HepG2 (cell line): ENCODE data around the gene CKLF. TPM values are rescaled to one million over a fixed set of nuclear protein-coding genes. Genes with fewer than 3 reads are reported as not detected.

Experiments used
- CSRNP2 ChIP-seq: sonication (generic); formaldehyde crosslinking; conservative IDR thresholded peaks from 2 replicates; pipeline ENCODE4 v1.8.0; 2022; ENCODE audit warnings: low read depth, missing genetic modification reagents
- ELF3 ChIP-seq: IDR thresholded peaks from 2 replicates; pipeline ENCODE4 v1.6.1; 2016; ENCODE audit warnings: missing genetic modification reagents, missing compliant biosample characterization
- FOXK1 ChIP-seq: sonication (generic); formaldehyde crosslinking; IDR thresholded peaks from 2 replicates; pipeline ENCODE4 v1.4.0; 2020; ENCODE audit warnings: low read depth, missing genetic modification reagents, borderline replicate concordance
- FOXP1 ChIP-seq, 2 experiments: fragments of 450-650 bp in 1 of 2; IDR thresholded peaks; 2 replicates each; pipeline ENCODE4 v1.6.1; 2017 to 2018; ENCODE audit warnings: antibody characterized with exemption in 1 of 2
- GABPA ChIP-seq, 2 experiments: IDR thresholded peaks; 2 replicates each; pipeline ENCODE4 v1.6.1; 2011 to 2016; ENCODE audit warnings: low read depth in 2 of 2, low read length in 1 of 2, missing biosample characterization in 1 of 2, missing genetic modification characterization in 1 of 2
- GATAD2A ChIP-seq: IDR thresholded peaks from 2 replicates; pipeline ENCODE4 v1.6.1; 2016
- HDAC2 ChIP-seq: sonication (generic); formaldehyde crosslinking; IDR thresholded peaks from 2 replicates; pipeline ENCODE4 v1.4.0; 2020; ENCODE audit warnings: missing genetic modification reagents
- MXI1 ChIP-seq: IDR thresholded peaks from 3 replicates; pipeline ENCODE4 v1.6.1; 2012; ENCODE audit warnings: low read depth, low read length, inconsistent platforms, borderline replicate concordance
- MYC ChIP-seq: sonication (generic); formaldehyde crosslinking; IDR thresholded peaks from 2 replicates; pipeline ENCODE4 v1.9.0; 2021; ENCODE audit warnings: missing genetic modification reagents, borderline replicate concordance
- PBX2 ChIP-seq: IDR thresholded peaks from 2 replicates; pipeline ENCODE4 v1.6.1; 2016; ENCODE audit warnings: control low read depth
- POLR2AphosphoS5 ChIP-seq: IDR thresholded peaks from 2 replicates; pipeline ENCODE4 v1.6.1; 2012; ENCODE audit warnings: low read depth, low read length
- POLR2G ChIP-seq: fragments of 200-400 bp; formaldehyde crosslinking; IDR thresholded peaks from 2 replicates; pipeline ENCODE4 v1.6.1; 2018; ENCODE audit warnings: mild to moderate bottlenecking, low read depth, low read length, moderate library complexity
- REL ChIP-seq: sonication (generic); formaldehyde crosslinking; conservative IDR thresholded peaks from 2 replicates; pipeline ENCODE4 v1.8.0; 2022; ENCODE audit warnings: mild to moderate bottlenecking, missing genetic modification reagents, moderate library complexity
- SIX4 ChIP-seq: sonication (generic); formaldehyde crosslinking; IDR thresholded peaks from 2 replicates; pipeline ENCODE4 v1.4.0; 2020; ENCODE audit warnings: missing genetic modification reagents
- SPEN ChIP-seq: sonication (generic); formaldehyde crosslinking; IDR thresholded peaks from 2 replicates; pipeline ENCODE4 v1.5.1; 2020; ENCODE audit warnings: low read depth, mild to moderate bottlenecking, missing genetic modification reagents
- SRSF1 ChIP-seq: fragments of 200-400 bp; formaldehyde crosslinking; optimal IDR thresholded peaks from 2 replicates; pipeline ENCODE3; 2017; ENCODE audit warnings: mild to moderate bottlenecking, low read depth, low read length, moderate library complexity
- ZFP1 ChIP-seq: IDR thresholded peaks from 2 replicates; pipeline ENCODE4 v1.6.1; 2016
- ZFY ChIP-seq: sonication (generic); formaldehyde crosslinking; IDR thresholded peaks from 2 replicates; pipeline ENCODE4 v1.4.0; 2020; ENCODE audit warnings: missing genetic modification reagents
- ZNF121 ChIP-seq: sonication (generic); formaldehyde crosslinking; IDR thresholded peaks from 2 replicates; pipeline ENCODE4 v1.5.0; 2020; ENCODE audit warnings: mild to moderate bottlenecking, missing genetic modification reagents
- ZNF230 ChIP-seq: sonication (generic); formaldehyde crosslinking; IDR thresholded peaks from 2 replicates; pipeline ENCODE4 v1.4.0; 2020; ENCODE audit warnings: mild to moderate bottlenecking, missing genetic modification reagents
- ZNF652 ChIP-seq: IDR thresholded peaks from 2 replicates; pipeline ENCODE4 v1.6.1; 2016; ENCODE audit warnings: low read depth, borderline replicate concordance
- ZNF704 ChIP-seq: sonication (generic); formaldehyde crosslinking; IDR thresholded peaks from 2 replicates; pipeline ENCODE4 v1.8.1; 2023; ENCODE audit warnings: mild to moderate bottlenecking, inconsistent platforms, moderate library complexity, missing genetic modification reagents, borderline replicate concordance
- ZNF709 ChIP-seq: sonication (generic); formaldehyde crosslinking; IDR thresholded peaks from 2 replicates; pipeline ENCODE4 v1.5.0; 2020; ENCODE audit warnings: mild to moderate bottlenecking, missing genetic modification reagents
- ZNF839 ChIP-seq: sonication (generic); formaldehyde crosslinking; IDR thresholded peaks from 2 replicates; pipeline ENCODE4 v1.4.0; 2020; ENCODE audit warnings: missing genetic modification reagents, mild to moderate bottlenecking, borderline replicate concordance
- ZSCAN21 ChIP-seq: sonication (generic); formaldehyde crosslinking; IDR thresholded peaks from 2 replicates; pipeline ENCODE4 v1.8.0; 2022; ENCODE audit warnings: mild to moderate bottlenecking, missing genetic modification reagents, moderate library complexity, borderline replicate concordance
- polyA plus RNA-seq, 8 experiments: library from polyadenylated mRNA; depleted of rRNA in 3 of 8; stranded (reverse) in 7 of 8; unstranded in 1 of 8; fragments of >200 nt; fragmentation: Illumina TruSeq in 4 of 8; extraction: Trizol in 4 of 8; gene quantifications; 2 replicates each; pipeline versions ENCODE4 v1.2.1 to v1.2.3, GENCODE V29; 2011 to 2016; ENCODE audit warnings: low read depth in 4 of 8, missing spikeins in 1 of 8, mixed read lengths in 1 of 8; ENCODE audit not compliant: insufficient read depth in 1 of 8
- total RNA-seq, 5 experiments: library from RNA; depleted of rRNA; stranded (reverse); fragments of >200 nt; fragmentation: Illumina TruSeq; extraction: Trizol; gene quantifications; 2 replicates each; pipeline ENCODE4 v1.2.3, GENCODE V29; 2016; ENCODE audit warnings: low read depth in 1 of 5
- TF ChIP-seq, protein P1 (sequence below): sonication (generic); formaldehyde crosslinking; IDR thresholded peaks from 2 replicates; pipeline ENCODE4 v1.4.0; 2020; ENCODE audit warnings: missing genetic modification reagents, low read depth, mild to moderate bottlenecking, borderline replicate concordance

CKLF gene
- total and polyA plus RNA-seq, 2 of the 13 experiments (the other 11 are each of a cell fraction or from before 2014, with no cell fraction given), result 120 to 167 TPM

- no peak for TF ChIP-seq ZNF704 (CRISPR knock-in tag)
- no peak for TF ChIP-seq MXI1
- peak; percentile 5; the same call in 1 of the 2 replicates for TF ChIP-seq ZNF652 (CRISPR knock-in tag)
- no peak for TF ChIP-seq PBX2 (CRISPR knock-in tag)
- TF ChIP-seq ZSCAN21 (CRISPR knock-in tag), result no peak
- TF ChIP-seq ZFY (CRISPR knock-in tag), result no peak
- no peak for TF ChIP-seq GABPA (IDR thresholded peaks at IDR 0.05; ENCODE audit: low read depth, low read length)
- TF ChIP-seq GABPA (CRISPR knock-in tag; IDR thresholded peaks at IDR 0.05; ENCODE audit: low read depth), result peak; percentile 53; the same call in 1 of the 2 replicates
- TF ChIP-seq ZNF709, result peak; percentile 94; the same call in 1 of the 2 replicates
- TF ChIP-seq FOXP1 (IDR thresholded peaks at IDR 0.05), result no peak
- no peak for TF ChIP-seq FOXP1 (CRISPR knock-in tag; IDR thresholded peaks at IDR 0.05)
- TF ChIP-seq MYC (CRISPR knock-in tag), result no peak
- TF ChIP-seq ZFP1, result no peak
- TF ChIP-seq HDAC2 (CRISPR knock-in tag), result peak; percentile 37; the same call in 1 of the 2 replicates
- TF ChIP-seq CSRNP2 (CRISPR knock-in tag), result no peak
- peak; percentile 83 for TF ChIP-seq ELF3 (CRISPR knock-in tag)
- no peak for TF ChIP-seq SIX4 (CRISPR knock-in tag)
- TF ChIP-seq POLR2AphosphoS5, result peak; percentile 53
- peak; percentile 50 for TF ChIP-seq SPEN (CRISPR knock-in tag)
- TF ChIP-seq REL (CRISPR knock-in tag), result no peak
- no peak for TF ChIP-seq ZNF230 (CRISPR knock-in tag)
- peak; percentile 48; the same call in 1 of the 2 replicates for TF ChIP-seq GATAD2A (CRISPR knock-in tag)
- TF ChIP-seq, protein P1, sequence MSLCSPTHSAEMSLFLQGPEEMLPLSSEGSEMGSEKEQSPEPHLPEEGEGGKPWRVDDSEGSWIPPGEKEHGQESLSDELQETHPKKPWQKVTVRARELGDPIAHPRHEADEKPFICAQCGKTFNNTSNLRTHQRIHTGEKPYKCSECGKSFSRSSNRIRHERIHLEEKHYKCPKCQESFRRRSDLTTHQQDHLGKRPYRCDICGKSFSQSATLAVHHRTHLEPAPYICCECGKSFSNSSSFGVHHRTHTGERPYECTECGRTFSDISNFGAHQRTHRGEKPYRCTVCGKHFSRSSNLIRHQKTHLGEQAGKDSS (CRISPR knock-in tag), result peak; percentile 37; the same call in 1 of the 2 replicates
- TF ChIP-seq POLR2G, result peak; percentile 31; the same call in 1 of the 2 replicates
- TF ChIP-seq ZNF839, result no peak
- TF ChIP-seq FOXK1 (CRISPR knock-in tag), result no peak
- no peak for TF ChIP-seq SRSF1
- TF ChIP-seq ZNF121 (CRISPR knock-in tag), result no peak
These were observed 1.0 kb upstream of the CKLF start (continued) for GRCh38 chr16:66551348-66551759.
